NCI-H187 (cell line): ENCODE measurements around the gene FXYD6.
"Not testable (repeated sequence)": the region's sequence is repeated elsewhere in the genome, so short reads cannot be mapped to it uniquely, and the experiment has no call there.

ENCODE experiments used
- DNase-seq, 2 experiments: peaks; one replicate each; lab custom pipeline; 2025; lab: John Stamatoyannopoulos, UW

FXYD6 gene

GRCh38 chr11:117876341-117877119, at the start of gene FXYD6:
Gene FXYD6, minus strand, starts transcription at chr11:117876658. Its CDS starts 33,882 bp downstream, at chr11:117842776.
- no peak for DNase-seq

DNA sequence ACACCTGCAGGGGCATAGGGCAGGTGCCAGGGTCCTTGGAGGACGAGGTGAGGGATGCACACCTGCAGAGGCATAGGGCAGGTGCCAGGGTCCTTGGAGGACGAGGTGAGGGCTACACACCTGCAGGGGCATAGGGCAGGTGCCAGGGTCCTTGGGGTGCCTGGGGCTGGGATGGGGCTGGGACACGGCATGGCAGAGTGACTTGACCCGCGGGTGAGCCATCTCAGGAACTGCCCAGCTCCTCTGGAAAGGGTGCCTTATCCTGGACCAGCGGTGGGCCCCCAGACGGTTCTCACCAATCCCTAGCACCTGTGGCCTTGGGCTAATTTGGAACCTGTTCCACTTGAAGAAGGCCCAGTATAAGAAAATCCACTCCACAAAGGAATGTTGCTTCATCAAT, 49.7 kb upstream of the FXYD6 start:
- DNase-seq = not testable (repeated sequence)

GRCh38 chr11:117925198-117925925, 48.9 kb upstream of the FXYD6 start:
- no peak for DNase-seq

- DNase-seq = no peak
These were observed 48.2 kb upstream of the FXYD6 start for GRCh38 chr11:117924631-117925170.

GRCh38 chr11:117923773-117924172, 47.3 kb upstream of the FXYD6 start:
- no peak for DNase-seq

- DNase-seq = no peak
These were observed 46.8 kb upstream of the FXYD6 start for GRCh38 chr11:117923275-117923674.

- DNase-seq = no peak
These were observed 45.4 kb upstream of the FXYD6 start for GRCh38 chr11:117921893-117922292.

DNA sequence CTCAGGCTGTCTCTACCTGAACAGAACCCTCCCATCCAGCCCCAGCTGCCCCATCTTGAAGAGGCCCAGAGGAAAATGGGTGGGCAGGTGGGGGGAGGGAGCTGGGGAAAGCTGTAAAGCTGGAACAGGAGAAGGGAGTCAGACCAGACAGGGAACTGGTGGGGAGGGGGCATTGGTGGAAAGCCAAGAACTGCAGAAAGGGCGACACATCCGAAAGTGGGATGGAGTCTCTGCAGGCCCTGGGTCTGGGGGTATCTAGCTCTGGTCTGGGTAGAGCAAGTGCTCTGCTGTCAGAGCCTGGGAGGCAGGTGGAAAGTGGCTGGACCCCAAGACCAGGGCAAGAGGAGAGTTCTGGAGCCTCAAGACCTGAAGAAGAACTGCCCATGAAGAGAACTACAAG, 45.0 kb upstream of the FXYD6 start:
- no peak for DNase-seq

GRCh38 chr11:117919781-117920221, 43.3 kb upstream of the FXYD6 start:
- no peak for DNase-seq

DNA sequence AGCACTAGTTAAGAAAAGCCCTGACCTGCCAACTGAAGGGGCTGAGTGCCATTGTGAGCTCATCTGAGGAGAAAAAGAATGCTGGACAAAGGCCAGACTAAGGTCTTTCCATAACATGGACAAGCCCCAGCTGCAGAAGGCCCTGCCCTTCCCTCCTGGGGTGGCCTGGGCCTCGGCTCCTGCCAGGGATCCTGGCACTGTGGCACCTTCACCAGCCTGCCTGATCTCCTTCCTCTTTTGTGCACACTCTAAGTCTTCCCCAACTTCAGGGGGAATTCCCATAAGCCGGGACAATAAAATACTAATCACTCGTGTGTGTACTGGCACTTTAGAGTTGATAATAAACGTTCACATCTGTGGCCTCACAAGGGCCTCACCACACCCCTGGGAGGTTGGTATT, 42.9 kb upstream of the FXYD6 start:
- no peak for DNase-seq

DNA sequence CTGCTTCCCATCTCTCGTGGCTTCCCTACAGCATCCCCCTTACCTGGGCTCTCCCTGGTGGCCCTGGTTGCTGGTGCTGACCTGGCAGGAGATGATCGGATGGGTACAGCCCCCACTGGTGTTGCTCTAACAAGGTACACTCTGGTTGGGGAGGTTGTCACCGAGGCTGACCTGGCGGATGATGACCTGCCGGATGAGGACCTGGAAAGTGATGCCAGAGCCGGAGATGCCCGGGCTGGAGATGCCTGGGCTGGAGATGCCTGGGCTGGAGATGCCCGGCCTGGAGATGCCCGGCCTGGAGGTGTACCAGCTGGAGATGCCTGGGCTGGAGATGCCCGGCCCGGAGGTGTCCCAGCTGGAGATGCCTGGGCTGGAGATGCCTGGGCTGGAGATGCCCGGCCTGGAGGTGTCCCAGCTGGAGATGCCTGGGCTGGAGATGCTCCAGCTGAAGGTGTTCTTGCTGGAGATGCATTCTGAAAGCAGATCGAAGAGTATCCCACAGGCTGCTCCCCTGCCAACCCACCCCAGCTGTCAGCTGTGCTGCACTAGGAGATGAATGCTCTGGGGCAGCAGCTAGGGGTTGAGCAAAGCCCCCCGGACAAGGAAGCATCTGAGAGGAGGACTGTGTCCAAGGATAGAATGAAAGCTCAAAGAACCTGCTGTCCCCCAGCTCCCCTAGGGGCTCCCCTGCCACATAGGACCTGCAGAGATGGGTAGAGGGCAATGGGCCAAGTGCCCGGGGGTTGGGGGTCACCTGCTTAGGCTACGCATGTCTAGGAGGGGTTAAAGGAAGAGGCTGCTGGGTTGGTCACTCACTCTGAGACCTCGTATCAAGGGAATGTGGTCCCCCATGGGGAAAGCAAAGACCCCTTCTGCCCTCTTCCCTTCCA, 42.2 kb upstream of the FXYD6 start:
- no peak for DNase-seq

DNA sequence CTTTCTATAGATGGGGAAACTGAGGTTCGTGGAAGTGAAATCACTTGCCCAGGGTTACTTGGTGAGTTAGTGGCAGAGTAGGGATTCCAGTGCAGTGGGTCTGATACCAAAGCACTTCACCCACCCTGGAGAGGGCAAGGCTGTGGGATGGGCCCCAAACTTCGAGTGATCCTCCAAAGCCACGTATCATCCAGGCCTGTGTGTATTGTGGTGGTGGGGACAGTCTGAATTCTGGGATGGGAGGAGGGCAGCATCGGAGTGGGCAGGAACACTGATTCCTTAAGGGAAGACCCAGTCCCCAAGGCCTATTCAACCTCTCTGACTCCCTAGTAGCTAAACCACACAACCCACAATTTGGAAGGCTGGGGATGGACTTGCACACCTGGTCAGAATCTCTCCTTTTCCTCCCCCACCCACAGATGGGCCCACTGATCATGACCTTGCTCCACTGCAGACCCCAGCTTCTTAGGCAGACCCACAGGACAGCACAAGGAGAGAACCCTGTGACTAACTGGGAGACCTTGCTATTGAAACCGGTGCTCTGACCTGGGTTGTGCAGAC, 41.2 kb upstream of the FXYD6 start:
- no peak for DNase-seq

- DNase-seq = no peak
These were observed 40.5 kb upstream of the FXYD6 start for GRCh38 chr11:117916956-117917355.

DNA sequence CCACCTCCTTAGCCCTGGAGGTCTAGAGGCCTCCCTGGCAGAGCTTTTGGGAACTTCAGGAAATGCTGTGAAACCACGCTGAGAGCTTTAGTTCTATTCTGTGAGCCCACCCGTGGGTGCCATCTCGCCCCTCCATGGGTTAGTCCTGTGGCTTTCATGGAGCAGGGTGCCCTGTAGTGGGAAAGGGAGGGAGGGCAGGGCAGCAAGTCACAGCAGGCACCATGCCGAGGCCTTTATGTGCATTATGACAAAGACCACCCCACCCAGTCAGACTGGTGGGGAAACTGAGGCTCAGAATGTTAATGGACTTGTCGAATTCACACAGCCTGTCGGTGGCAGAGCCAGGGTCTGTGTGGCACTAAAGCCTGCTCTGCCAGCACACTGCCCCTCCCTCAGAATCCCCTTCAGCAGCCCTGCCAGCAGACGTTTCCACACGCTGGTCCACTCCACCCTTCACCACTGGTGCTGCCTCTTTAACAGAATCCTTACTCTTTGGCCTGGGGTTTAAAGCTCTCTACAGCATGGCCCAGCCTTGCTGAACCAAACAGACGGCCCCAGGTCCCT, 39.3 kb upstream of the FXYD6 start:
- DNase-seq = no peak

DNA sequence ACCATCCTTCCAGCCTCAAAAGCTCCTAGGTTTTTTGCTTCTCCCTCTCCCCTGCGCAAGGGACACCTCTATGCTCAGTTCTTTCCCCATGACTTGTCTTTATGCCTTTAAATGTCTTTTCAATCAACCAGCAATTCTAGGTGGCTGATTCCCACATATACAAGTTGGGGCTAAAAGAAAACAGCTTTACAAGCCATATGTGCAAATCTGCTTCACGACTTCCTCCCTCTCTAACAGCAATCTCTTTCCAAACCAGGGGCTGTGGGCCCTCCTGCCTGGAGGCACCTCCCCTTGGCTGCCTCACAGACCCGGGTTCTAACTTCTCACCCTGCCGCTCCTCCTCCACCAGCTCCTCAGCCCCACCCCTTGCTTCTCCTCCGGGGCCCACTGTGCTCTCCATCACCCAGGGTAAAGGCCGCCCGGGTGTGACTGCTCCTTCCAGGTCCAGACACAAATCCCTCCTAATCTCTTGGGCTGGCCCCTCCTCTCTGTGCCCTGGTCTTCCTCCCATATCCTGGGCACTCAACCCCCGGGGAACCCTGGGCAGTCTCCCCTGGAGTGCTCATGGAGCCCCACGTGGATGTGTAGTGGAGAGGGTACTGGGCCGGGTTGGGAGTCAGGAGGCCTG, 38.6 kb upstream of the FXYD6 start:
- DNase-seq = no peak

- DNase-seq = no peak
These were observed 37.9 kb upstream of the FXYD6 start for GRCh38 chr11:117914398-117914761.

- no peak for DNase-seq
These were observed 37.4 kb upstream of the FXYD6 start for GRCh38 chr11:117913736-117914397.

GRCh38 chr11:117912497-117912896, 36.0 kb upstream of the FXYD6 start:
- no peak for DNase-seq

- DNase-seq = no peak
These were observed 35.2 kb upstream of the FXYD6 start for GRCh38 chr11:117911694-117912093.

- no peak for DNase-seq
These were observed 34.6 kb upstream of the FXYD6 start for GRCh38 chr11:117910941-117911655.
